Liver (tissue), 9 donors: Measurements from ENCODE around the gene IGHMBP2. TPM values are rescaled to one million over a fixed set of nuclear protein-coding genes. Genes with fewer than 3 reads are reported as not detected.

Experiments used
- DNase-seq: peaks from one replicate; pipeline ENCODE4 v3.0.0-alpha.2; 2017; ENCODE audit warnings: low spot score
- H3K27ac ChIP-seq, 2 donors: one replicate each; pipeline ENCODE4 v1.7.0; 2013; ENCODE audit warnings: inconsistent platforms in 2 of 2, low read length in 2 of 2, control low read depth in 1 of 2, low read depth in 1 of 2, mild to moderate bottlenecking in 1 of 2
- H3K27me3 ChIP-seq, 4 donors: one replicate each; pipeline versions ENCODE4 v1.6.1 to v1.7.0; 2013; ENCODE audit warnings: low read length in 3 of 4, inconsistent platforms in 1 of 4, mild to moderate bottlenecking in 1 of 4, moderate library complexity in 1 of 4; ENCODE audit not compliant: control insufficient read depth in 4 of 4, insufficient read depth in 4 of 4
- H3K36me3 ChIP-seq, 4 donors: one replicate each; pipeline versions ENCODE4 v1.6.1 to v1.7.0; 2013; ENCODE audit warnings: low read length in 3 of 4, mild to moderate bottlenecking in 3 of 4, low read depth in 1 of 4, moderate library complexity in 1 of 4; ENCODE audit not compliant: control insufficient read depth in 4 of 4, insufficient read depth in 3 of 4
- H3K4me1 ChIP-seq, 4 donors: one replicate each; pipeline versions ENCODE4 v1.6.1 to v1.7.0; 2013; ENCODE audit warnings: low read length in 3 of 4, mild to moderate bottlenecking in 3 of 4, moderate library complexity in 1 of 4; ENCODE audit not compliant: control insufficient read depth in 4 of 4, insufficient read depth in 4 of 4
- H3K4me3 ChIP-seq, 3 donors: one replicate each; pipeline versions ENCODE4 v1.6.1 to v1.7.0; 2013; ENCODE audit warnings: low read length in 3 of 3, control low read depth in 1 of 3, low read depth in 1 of 3, mild to moderate bottlenecking in 1 of 3
- H3K9ac ChIP-seq, 2 donors: one replicate each; pipeline ENCODE4 v1.7.0; 2013; ENCODE audit warnings: low read length in 2 of 2, mild to moderate bottlenecking in 2 of 2, moderate library complexity in 2 of 2, control low read depth in 1 of 2, low read depth in 1 of 2
- H3K9me3 ChIP-seq, 4 donors: one replicate each; pipeline versions ENCODE4 v1.6.1 to v1.7.0; 2013; ENCODE audit warnings: low read length in 3 of 4; ENCODE audit not compliant: control insufficient read depth in 4 of 4
- CTCF ChIP-seq: fragments of 150-350 bp; IDR thresholded peaks from 2 replicates; pipeline ENCODE4 v1.5.1; 2017; ENCODE audit warnings: improper control_type of control experiment, low read depth, low read length; ENCODE audit not compliant: missing input control
- EGR1 ChIP-seq, 2 donors: IDR thresholded peaks; 2 replicates each; pipeline ENCODE4 v1.6.1; 2016 to 2018; ENCODE audit warnings: antibody characterized with exemption in 2 of 2, low read depth in 2 of 2
- FOXA1 ChIP-seq: IDR thresholded peaks from 2 replicates; pipeline ENCODE4 v1.6.1; 2016; ENCODE audit warnings: antibody characterized with exemption
- FOXA2 ChIP-seq: IDR thresholded peaks from 2 replicates; pipeline ENCODE4 v1.6.1; 2016; ENCODE audit warnings: antibody characterized with exemption
- GABPA ChIP-seq, 2 donors: IDR thresholded peaks in 1 of 2; conservative IDR thresholded peaks in 1 of 2; 2 replicates each; pipeline ENCODE4 v1.6.1; 2016; ENCODE audit warnings: antibody characterized with exemption in 2 of 2, mild to moderate bottlenecking in 1 of 2, moderate library complexity in 1 of 2
- HNF4A ChIP-seq, 2 donors: conservative IDR thresholded peaks; 2 replicates each; pipeline ENCODE4 v1.6.1; 2016; ENCODE audit warnings: antibody characterized with exemption in 2 of 2, mild to moderate bottlenecking in 2 of 2
- HNF4G ChIP-seq: IDR thresholded peaks from 2 replicates; pipeline ENCODE4 v1.6.1; 2016; ENCODE audit warnings: antibody characterized with exemption
- RAD21 ChIP-seq, 2 donors: IDR thresholded peaks; 2 replicates each; pipeline ENCODE4 v1.6.1; 2016; ENCODE audit warnings: antibody characterized with exemption in 2 of 2, mild to moderate bottlenecking in 2 of 2
- REST ChIP-seq: IDR thresholded peaks from 2 replicates; pipeline ENCODE4 v1.6.1; 2016; ENCODE audit warnings: antibody characterized with exemption, mild to moderate bottlenecking
- TAF1 ChIP-seq: conservative IDR thresholded peaks from 2 replicates; pipeline ENCODE4 v1.6.1; 2016; ENCODE audit warnings: antibody characterized with exemption, mild to moderate bottlenecking
- YY1 ChIP-seq: IDR thresholded peaks from 2 replicates; pipeline ENCODE4 v1.6.1; 2016; ENCODE audit warnings: antibody characterized with exemption, mild to moderate bottlenecking
- ZBTB33 ChIP-seq: IDR thresholded peaks from 2 replicates; pipeline ENCODE4 v1.6.1; 2016; ENCODE audit warnings: antibody characterized with exemption
- WGBS: extraction: QIAGEN DNeasy Blood & Tissue Kit; methylation state at CpG from one replicate; pipeline ENCODE4 v1.1.7; 2013; 5-methylcytosine and 5-hydroxymethylcytosine counted together
- polyA plus RNA-seq, 2 donors: library from polyadenylated mRNA; stranded (reverse) in 1 of 2; unstranded in 1 of 2; fragments of 200-250 nt in 1 of 2; fragments of >200 nt in 1 of 2; fragmentation: Nextera tagmentation in 1 of 2; extraction: Ambion mirVana in 1 of 2; gene quantifications; one replicate each; pipeline versions ENCODE4 v1.2.1 to v1.2.3, GENCODE V29; 2013 to 2015
- total RNA-seq, 2 donors: library from RNA; depleted of rRNA; stranded (reverse); fragments of >200 nt; gene quantifications; one replicate each; pipeline ENCODE4 v1.2.3, GENCODE V29; 2014
- TF ChIP-seq, protein P1 (sequence below): IDR thresholded peaks from 2 replicates; pipeline ENCODE4 v1.6.1; 2016; ENCODE audit warnings: antibody characterized with exemption
- donor health status: healthy.
- donor health status: healthy.
- donor health status: healthy.
- donor health status: healthy.
- donor health status: healthy.

IGHMBP2 gene
- total and polyA plus RNA-seq, 4 donors, result 5.7 to 14.0 (median 7.0) TPM

DNA sequence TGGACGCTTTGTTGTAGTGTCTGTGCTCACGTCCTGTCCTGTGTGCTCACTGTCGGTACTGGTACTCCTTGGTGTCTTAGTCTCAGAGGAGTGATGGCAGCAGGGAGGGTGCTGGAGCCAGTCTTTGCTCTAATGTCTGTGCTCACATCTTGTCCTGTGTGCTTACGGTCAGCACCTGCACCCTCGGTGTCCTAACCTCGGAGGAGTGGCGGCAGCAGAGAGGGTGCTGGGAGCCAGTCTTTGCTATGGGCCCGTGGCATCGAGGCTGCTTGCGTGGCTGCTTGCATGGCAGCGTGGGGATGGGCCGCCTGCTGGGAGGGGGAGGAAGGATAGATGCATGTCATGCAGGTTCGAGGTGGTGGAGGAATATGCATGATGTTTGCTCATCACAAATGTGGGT is 12.7 kb downstream of the IGHMBP2 start:
- Histone ChIP-seq H3K27me3 (no peaks in the 10 kb centered on the region), H3K4me3 (no peak overlapping the region), H3K27ac (no peak overlapping the region), H3K4me1 (no peaks in the 10 kb centered on the region), H3K36me3 (peaks cover 13 to 71% (median 52%) of the 10 kb centered on the region in 4 donors), H3K9me3 (no peaks in the 10 kb centered on the region), H3K9ac (no peak overlapping the region)
- 96% methylated on average over 13 of the region's 13 CpGs for WGBS
- TF ChIP-seq EGR1 (IDR thresholded peaks at IDR 0.05; ENCODE audit: low read depth in 2 of 2) (no peak), ZBTB33 (no peak), TAF1 (no peak), FOXA2 (no peak), HNF4G (no peak), HNF4A (conservative IDR thresholded peaks at IDR 0.05) (no peak), YY1 (no peak), REST (no peak)
- DNase-seq, result no peak

DNA sequence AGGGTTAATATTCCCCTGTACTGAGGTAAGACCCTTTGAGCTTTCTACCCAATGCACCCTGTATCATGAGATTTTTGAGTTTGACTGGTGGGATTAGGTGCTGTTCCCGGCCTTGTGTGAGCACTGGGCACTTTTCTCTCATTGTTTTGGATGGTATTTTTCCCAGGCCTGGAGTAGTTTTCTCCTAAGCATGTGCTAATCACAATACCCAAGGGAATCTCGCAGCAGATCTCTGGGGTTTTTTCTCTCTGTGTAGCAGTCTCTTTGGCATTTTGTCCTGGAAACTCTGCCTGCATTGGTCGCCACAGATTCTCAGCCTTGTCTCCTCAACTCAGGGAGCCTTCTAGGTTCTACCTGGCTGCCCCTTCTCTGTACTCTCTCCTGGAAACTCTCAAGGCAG is 19.9 kb downstream of the IGHMBP2 start:
- H3K4me3 ChIP-seq, result no peak overlapping the region
- DNase-seq, result no peak
- H3K9me3 ChIP-seq, result peaks cover 0 to 9% (median 5%) of the 10 kb centered on the region in 4 donors
- no peak for TF ChIP-seq GABPA (IDR thresholded peaks at IDR 0.05 in 1 of 2, conservative IDR thresholded peaks at IDR 0.05 in 1 of 2)
- TF ChIP-seq HNF4A (conservative IDR thresholded peaks at IDR 0.05), result no peak
- no peak for TF ChIP-seq FOXA2
- no peak for TF ChIP-seq CTCF
- no peak for TF ChIP-seq RAD21 (IDR thresholded peaks at IDR 0.05)
- no peak for TF ChIP-seq EGR1 (IDR thresholded peaks at IDR 0.05; ENCODE audit: low read depth in 2 of 2)
- TF ChIP-seq FOXA1, result no peak
- TF ChIP-seq HNF4G, result no peak
- TF ChIP-seq, protein P1, sequence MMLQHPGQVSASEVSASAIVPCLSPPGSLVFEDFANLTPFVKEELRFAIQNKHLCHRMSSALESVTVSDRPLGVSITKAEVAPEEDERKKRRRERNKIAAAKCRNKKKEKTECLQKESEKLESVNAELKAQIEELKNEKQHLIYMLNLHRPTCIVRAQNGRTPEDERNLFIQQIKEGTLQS, result no peak
- H3K36me3 ChIP-seq, result peaks cover 7 to 68% (median 47%) of the 10 kb centered on the region in 4 donors
- 93% methylated on average over 3 of the region's 3 CpGs for WGBS
- no peaks in the 10 kb centered on the region for H3K27me3 ChIP-seq
- no peaks in the 10 kb centered on the region for H3K4me1 ChIP-seq
- H3K27ac ChIP-seq, result no peak overlapping the region
- H3K9ac ChIP-seq, result no peak overlapping the region
